Measurements from ENCODE around the gene DEGS1. TPM values are rescaled to one million over a fixed set of nuclear protein-coding genes. Genes with fewer than 3 reads are reported as not detected.

Gene DEGS1
- total and polyA plus RNA-seq, 5 donors = 69.3 to 83.9 (median 74.9) TPM

GRCh38 chr1:224181453-224181810 lies 1.6 kb upstream of the DEGS1 start:
- H3K4me3 ChIP-seq (ENCODE audit: low read length) = no peak overlapping the region
- H3K9me3 ChIP-seq (ENCODE audit: control insufficient read depth, low read length) = no peaks in the 10 kb centered on the region
- H3K27ac ChIP-seq (ENCODE audit: low read length) = no peak overlapping the region
- intact Hi-C loops (cut with DNase I) = loop anchor here in 1 of 4 donors (10.0 kb wide), 1 partner anchor 63 kb away; no protein-coding TSS in a partner anchor
- ATAC-seq = no peak
- H3K4me1 ChIP-seq (ENCODE audit: control insufficient read depth, insufficient read depth, low read length) = peaks cover 6% of the 10 kb centered on the region
- no peaks in the 10 kb centered on the region for H3K27me3 ChIP-seq (ENCODE audit: control insufficient read depth, insufficient read depth)
- WGBS = 96% methylated on average over 4 of the region's 4 CpGs
- DNase-seq = no peak

GRCh38 chr1:224182057-224182865 lies 779 bp upstream of the DEGS1 start:
- 75% methylated on average over 22 of the region's 22 CpGs for WGBS
- ATAC-seq (no peak), DNase-seq (no peak)
- no peaks in the 10 kb centered on the region for H3K9me3 ChIP-seq (ENCODE audit: control insufficient read depth, low read length)
- H3K4me3 ChIP-seq (ENCODE audit: low read length) = peak overlapping the region; percentile 80
- peaks cover 6% of the 10 kb centered on the region for H3K4me1 ChIP-seq (ENCODE audit: control insufficient read depth, insufficient read depth, low read length)
- peak overlapping the region; percentile 46 for H3K27ac ChIP-seq (ENCODE audit: low read length)
- intact Hi-C loops (cut with DNase I) = loop anchor here in 1 of 4 donors (10.0 kb wide), 1 partner anchor 63 kb away; no protein-coding TSS in a partner anchor
- no peaks in the 10 kb centered on the region for H3K27me3 ChIP-seq (ENCODE audit: control insufficient read depth, insufficient read depth)

GRCh38 chr1:224183591-224184312 lies 712 bp downstream of the DEGS1 start:
- intact Hi-C loops (cut with DNase I) = loop anchor here in 1 of 4 donors (10.0 kb wide), 1 partner anchor 61 kb away; no protein-coding TSS in a partner anchor
- under 1% methylated on average over 53 of the region's 53 CpGs for WGBS
- Histone ChIP-seq H3K27ac (ENCODE audit: low read length) (peak overlapping the region; percentile 94), H3K9me3 (ENCODE audit: control insufficient read depth, low read length) (no peaks in the 10 kb centered on the region), H3K27me3 (ENCODE audit: control insufficient read depth, insufficient read depth) (no peaks in the 10 kb centered on the region), H3K4me3 (ENCODE audit: low read length) (peak overlapping the region; percentile 80), H3K4me1 (ENCODE audit: control insufficient read depth, insufficient read depth, low read length) (peaks cover 6% of the 10 kb centered on the region)
- ATAC-seq = peak; percentile 81 to 85
- DNase-seq = peak; percentile 68 to 88 (median 84)

- H3K4me1 ChIP-seq (ENCODE audit: control insufficient read depth, insufficient read depth, low read length) = peaks cover 6% of the 10 kb centered on the region
- no peaks in the 10 kb centered on the region for H3K9me3 ChIP-seq (ENCODE audit: control insufficient read depth, low read length)
- WGBS = 75% methylated on average over 8 of the region's 8 CpGs
- ATAC-seq (peak in 1 of 2 donors; percentile 19), DNase-seq (peak in 1 of 3 donors; percentile 40)
- no peak overlapping the region for H3K4me3 ChIP-seq (ENCODE audit: low read length)
- intact Hi-C loops (cut with DNase I) = loop anchor here in 1 of 4 donors (10.0 kb wide), 1 partner anchor 60 kb away; no protein-coding TSS in a partner anchor
- H3K27me3 ChIP-seq (ENCODE audit: control insufficient read depth, insufficient read depth) = no peaks in the 10 kb centered on the region
- peak overlapping the region; percentile 39 for H3K27ac ChIP-seq (ENCODE audit: low read length)
These were observed 2.2 kb downstream of the DEGS1 start for GRCh38 chr1:224185208-224185607.

GRCh38 chr1:224188286-224188685 lies 5.2 kb downstream of the DEGS1 start:
- H3K27me3 ChIP-seq (ENCODE audit: control insufficient read depth, insufficient read depth) = no peaks in the 10 kb centered on the region
- H3K4me3 ChIP-seq (ENCODE audit: low read length) = no peak overlapping the region
- no peak for DNase-seq
- no peak overlapping the region for H3K27ac ChIP-seq (ENCODE audit: low read length)
- H3K9me3 ChIP-seq (ENCODE audit: control insufficient read depth, low read length) = no peaks in the 10 kb centered on the region
- H3K4me1 ChIP-seq (ENCODE audit: control insufficient read depth, insufficient read depth, low read length) = peaks cover 6% of the 10 kb centered on the region
- intact Hi-C loops (cut with DNase I) = loop anchor here in 1 of 4 donors (10.0 kb wide), 1 partner anchor 57 kb away; no protein-coding TSS in a partner anchor
- no peak for ATAC-seq
- WGBS = 98% methylated on average over 2 of the region's 2 CpGs

- ATAC-seq (no peak), DNase-seq (no peak)
- Histone ChIP-seq H3K9me3 (ENCODE audit: control insufficient read depth, low read length) (no peaks in the 10 kb centered on the region), H3K27me3 (ENCODE audit: control insufficient read depth, insufficient read depth) (no peaks in the 10 kb centered on the region), H3K4me3 (ENCODE audit: low read length) (no peak overlapping the region), H3K27ac (ENCODE audit: low read length) (no peak overlapping the region), H3K4me1 (ENCODE audit: control insufficient read depth, insufficient read depth, low read length) (peaks cover 4% of the 10 kb centered on the region)
- 94% methylated on average over 7 of the region's 7 CpGs for WGBS
- intact Hi-C loops (cut with DNase I) = loop anchor here in 1 of 4 donors (10.0 kb wide), 1 partner anchor 55 kb away; no protein-coding TSS in a partner anchor
These were observed 6.5 kb downstream of the DEGS1 start for GRCh38 chr1:224189561-224189960.

GRCh38 chr1:224192082-224192788 lies 9.2 kb downstream of the DEGS1 start:
- no peak for DNase-seq
- no peaks in the 10 kb centered on the region for H3K9me3 ChIP-seq (ENCODE audit: control insufficient read depth, low read length)
- intact Hi-C loops (cut with DNase I) = no loop called here
- H3K27me3 ChIP-seq (ENCODE audit: control insufficient read depth, insufficient read depth) = no peaks in the 10 kb centered on the region
- H3K4me1 ChIP-seq (ENCODE audit: control insufficient read depth, insufficient read depth, low read length) = no peaks in the 10 kb centered on the region
- WGBS = 69% methylated on average over 5 of the region's 5 CpGs
- no peak for ATAC-seq
- no peak overlapping the region for H3K4me3 ChIP-seq (ENCODE audit: low read length)
- H3K27ac ChIP-seq (ENCODE audit: low read length) = no peak overlapping the region

- intact Hi-C loops (cut with DNase I) = no loop called here
- no peaks in the 10 kb centered on the region for H3K27me3 ChIP-seq (ENCODE audit: control insufficient read depth, insufficient read depth)
- no peak for ATAC-seq
- H3K4me3 ChIP-seq (ENCODE audit: low read length) = no peak overlapping the region
- WGBS = 98% methylated on average over 8 of the region's 8 CpGs
- no peaks in the 10 kb centered on the region for H3K4me1 ChIP-seq (ENCODE audit: control insufficient read depth, insufficient read depth, low read length)
- H3K27ac ChIP-seq (ENCODE audit: low read length) = no peak overlapping the region
- no peaks in the 10 kb centered on the region for H3K9me3 ChIP-seq (ENCODE audit: control insufficient read depth, low read length)
- no peak for DNase-seq
These were observed 10.4 kb downstream of the DEGS1 start for GRCh38 chr1:224193319-224193966.

- no peak for ATAC-seq
These were observed 14.0 kb downstream of the DEGS1 start for GRCh38 chr1:224196813-224197600.

GRCh38 chr1:224198572-224198971 lies 15.5 kb downstream of the DEGS1 start:
- no peak overlapping the region for H3K4me3 ChIP-seq (ENCODE audit: low read length)
- ATAC-seq (no peak), DNase-seq (peak in 1 of 3 donors; percentile 16)
- H3K9me3 ChIP-seq (ENCODE audit: control insufficient read depth, low read length) = no peaks in the 10 kb centered on the region
- 93% methylated on average over 4 of the region's 4 CpGs for WGBS
- no peak overlapping the region for H3K27ac ChIP-seq (ENCODE audit: low read length)
- H3K4me1 ChIP-seq (ENCODE audit: control insufficient read depth, insufficient read depth, low read length) = no peaks in the 10 kb centered on the region
- no peaks in the 10 kb centered on the region for H3K27me3 ChIP-seq (ENCODE audit: control insufficient read depth, insufficient read depth)
- intact Hi-C loops (cut with DNase I) = no loop called here

More at GRCh38 chr1:224196813-224197600, 14.0 kb downstream of the DEGS1 start:
- no peaks in the 10 kb centered on the region for H3K27me3 ChIP-seq (ENCODE audit: control insufficient read depth, insufficient read depth)
- no peaks in the 10 kb centered on the region for H3K9me3 ChIP-seq (ENCODE audit: control insufficient read depth, low read length)
- WGBS = 71% methylated on average over 5 of the region's 5 CpGs
- H3K27ac ChIP-seq (ENCODE audit: low read length) = no peak overlapping the region
- peak in 1 of 3 donors; percentile 11 for DNase-seq
- H3K4me1 ChIP-seq (ENCODE audit: control insufficient read depth, insufficient read depth, low read length) = no peaks in the 10 kb centered on the region
- H3K4me3 ChIP-seq (ENCODE audit: low read length) = no peak overlapping the region
- intact Hi-C loops (cut with DNase I) = no loop called here

Measured in right cardiac atrium (tissue), 5 donors.